H7 (cell line): ENCODE results near the gene PON3. TPM values are rescaled to one million over a fixed set of nuclear protein-coding genes. Genes with fewer than 3 reads are reported as not detected.
A peak's percentile ranks its signal among the peaks of the same experiment; 100 is the strongest.

Experiments used
- DNase-seq: peaks from one replicate; pipeline ENCODE4 v3.0.0; 2012
- H3K27me3 ChIP-seq: 2 replicates; pipeline ENCODE4 v1.6.0; 2011; ENCODE audit warnings: mild to moderate bottlenecking, low read length; ENCODE audit not compliant: control insufficient read depth, insufficient read depth
- H3K36me3 ChIP-seq: replicated peaks from 2 replicates; pipeline ENCODE4 v1.5.1; 2011; ENCODE audit warnings: low read length; ENCODE audit not compliant: control insufficient read depth, insufficient read depth
- H3K4me3 ChIP-seq: 2 replicates; pipeline ENCODE4 v1.5.1; 2011; ENCODE audit warnings: low read depth, mild to moderate bottlenecking, control low read depth, low read length, moderate library complexity; ENCODE audit not compliant: insufficient read depth
- total RNA-seq: library from RNA; depleted of rRNA; stranded (reverse); fragments of >200 nt; shearing (Covaris generic); gene quantifications from 2 replicates; pipeline ENCODE4 v1.2.3, GENCODE V29; 2014; rRNA removed

Gene PON3
- not detected in 2 replicates for total RNA-seq

GRCh38 chr7:95396136-95397032, at the start of gene PON3:
Gene PON3 (minus strand): TSS chr7:95396375. CDS start chr7:95396350, 25 bp downstream.
- DNase-seq, result peak; percentile 55
- H3K4me3 ChIP-seq, result peak within 1 kb of the TSS; percentile 29; the same call in 1 of the 2 replicates
- no peaks in the 10 kb centered on the region for H3K27me3 ChIP-seq
- no peaks in the 10 kb centered on the region for H3K36me3 ChIP-seq

GRCh38 chr7:95444796-95445195, 48.6 kb upstream of the PON3 start:
- no peaks in the 10 kb centered on the region for H3K36me3 ChIP-seq

GRCh38 chr7:95441042-95441823, 45.1 kb upstream of the PON3 start:
- no peaks in the 10 kb centered on the region for H3K36me3 ChIP-seq
- no peaks in the 10 kb centered on the region for H3K27me3 ChIP-seq
- no peak overlapping the region for H3K4me3 ChIP-seq
- DNase-seq, result no peak

More at GRCh38 chr7:95444796-95445195, 48.6 kb upstream of the PON3 start:
- DNase-seq, result no peak
- Histone ChIP-seq H3K27me3 (no peaks in the 10 kb centered on the region), H3K4me3 (no peak overlapping the region)

GRCh38 chr7:95440394-95441038, 44.3 kb upstream of the PON3 start:
- Histone ChIP-seq H3K27me3 (no peaks in the 10 kb centered on the region), H3K4me3 (no peak overlapping the region), H3K36me3 (no peaks in the 10 kb centered on the region)
- no peak for DNase-seq

GRCh38 chr7:95436407-95436806, 40.2 kb upstream of the PON3 start:
- Histone ChIP-seq H3K36me3 (no peaks in the 10 kb centered on the region), H3K27me3 (no peaks in the 10 kb centered on the region), H3K4me3 (no peak overlapping the region)
- no peak for DNase-seq

GRCh38 chr7:95435422-95435780, 39.2 kb upstream of the PON3 start:
- H3K4me3 ChIP-seq, result peak overlapping the region; percentile 75

GRCh38 chr7:95434557-95435421, 38.6 kb upstream of the PON3 start, which contains the start of gene PON2:
Gene PON2 (minus strand): TSS chr7:95435028. CDS start chr7:95434951, 77 bp downstream.
- no peaks in the 10 kb centered on the region for H3K27me3 ChIP-seq
- H3K4me3 ChIP-seq, result peak within 1 kb of the TSS; percentile 75
- H3K36me3 ChIP-seq, result no peaks in the 10 kb centered on the region
- DNase-seq, result peak; percentile 89

More at GRCh38 chr7:95435422-95435780, 39.2 kb upstream of the PON3 start:
- Histone ChIP-seq H3K27me3 (no peaks in the 10 kb centered on the region), H3K36me3 (no peaks in the 10 kb centered on the region)
- no peak for DNase-seq

- Histone ChIP-seq H3K4me3 (peak overlapping the region; percentile 75), H3K27me3 (no peaks in the 10 kb centered on the region), H3K36me3 (no peaks in the 10 kb centered on the region; the same call in 1 of the 2 replicates)
- no peak for DNase-seq
Observed at GRCh38 chr7:95433952-95434556, 37.9 kb upstream of the PON3 start.

GRCh38 chr7:95433129-95433528, 37.0 kb upstream of the PON3 start:
- no peak for DNase-seq
- H3K4me3 ChIP-seq, result no peak overlapping the region
- H3K27me3 ChIP-seq, result no peaks in the 10 kb centered on the region
- no peaks in the 10 kb centered on the region; the same call in 1 of the 2 replicates for H3K36me3 ChIP-seq

GRCh38 chr7:95432606-95433005, 36.4 kb upstream of the PON3 start:
- no peak for DNase-seq
- H3K27me3 ChIP-seq, result no peaks in the 10 kb centered on the region
- H3K36me3 ChIP-seq, result no peaks in the 10 kb centered on the region; the same call in 1 of the 2 replicates
- no peak overlapping the region for H3K4me3 ChIP-seq

GRCh38 chr7:95430864-95431263, 34.7 kb upstream of the PON3 start:
- no peaks in the 10 kb centered on the region; the same call in 1 of the 2 replicates for H3K36me3 ChIP-seq
- no peak for DNase-seq
- no peak overlapping the region for H3K4me3 ChIP-seq
- H3K27me3 ChIP-seq, result no peaks in the 10 kb centered on the region

GRCh38 chr7:95429241-95429990, 33.2 kb upstream of the PON3 start:
- Histone ChIP-seq H3K27me3 (no peaks in the 10 kb centered on the region), H3K36me3 (no peaks in the 10 kb centered on the region; the same call in 1 of the 2 replicates), H3K4me3 (no peak overlapping the region)
- no peak for DNase-seq
